SK-N-SH treated with all-trans-retinoic acid at 6 μM for 48 hours (cell line): ENCODE measurements around the gene FJX1.

Source experiments
- CREB5 ChIP-seq: fragments of 250-450 bp; sonication (Bioruptor Pico); IDR thresholded peaks from 2 replicates; pipeline ENCODE4 v1.5.1; 2020; ENCODE audit warnings: low read depth, mild to moderate bottlenecking, moderate library complexity
- CSRNP3 ChIP-seq: fragments of 250-450 bp; sonication (Bioruptor Pico); IDR thresholded peaks from 2 replicates; pipeline ENCODE4 v1.5.1; 2021; ENCODE audit warnings: mild to moderate bottlenecking, moderate library complexity
- GLIS3 ChIP-seq: fragments of 250-450 bp; sonication (Bioruptor Pico); IDR thresholded peaks from 2 replicates; pipeline ENCODE4 v1.5.0; 2020; ENCODE audit warnings: mild to moderate bottlenecking, moderate library complexity
- OSR1 ChIP-seq: fragments of 250-450 bp; sonication (Bioruptor Pico); IDR thresholded peaks from 2 replicates; pipeline ENCODE4 v1.8.0; 2022; ENCODE audit warnings: moderate library complexity, mild to moderate bottlenecking, inconsistent platforms
- PATZ1 ChIP-seq: fragments of 250-450 bp; sonication (Bioruptor Pico); IDR thresholded peaks from 2 replicates; pipeline ENCODE4 v1.8.0; 2020; ENCODE audit warnings: mild to moderate bottlenecking, moderate library complexity, borderline replicate concordance
- PPARA ChIP-seq: fragments of 250-450 bp; sonication (Bioruptor Pico); IDR thresholded peaks from 2 replicates; pipeline ENCODE4 v1.5.0; 2020; ENCODE audit warnings: mild to moderate bottlenecking, borderline replicate concordance
- SNAI2 ChIP-seq: fragments of 250-450 bp; sonication (Bioruptor Pico); IDR thresholded peaks from 2 replicates; pipeline ENCODE4 v1.5.0; 2020; ENCODE audit warnings: mild to moderate bottlenecking, moderate library complexity
- TOX ChIP-seq: fragments of 250-450 bp; sonication (Bioruptor Pico); IDR thresholded peaks from 2 replicates; pipeline ENCODE4 v1.8.0; 2021; ENCODE audit warnings: mild to moderate bottlenecking, moderate library complexity, borderline replicate concordance
- ZFP3 ChIP-seq: fragments of 250-450 bp; sonication (Bioruptor Pico); IDR thresholded peaks from 2 replicates; pipeline ENCODE4 v1.5.0; 2020; ENCODE audit warnings: mild to moderate bottlenecking, moderate library complexity
- ZFP30 ChIP-seq: fragments of 450-650 bp; formaldehyde crosslinking; IDR thresholded peaks from 2 replicates; pipeline ENCODE4 v1.5.0; 2022; ENCODE audit warnings: mild to moderate bottlenecking, moderate library complexity

GRCh38 chr11:35580397-35580781 lies 37.9 kb upstream of the FJX1 start:
- TF ChIP-seq ZFP3 (CRISPR knock-in tag) (no peak), PPARA (CRISPR knock-in tag) (no peak), OSR1 (CRISPR knock-in tag) (no peak), CSRNP3 (CRISPR knock-in tag) (no peak), CREB5 (no peak), TOX (CRISPR knock-in tag) (no peak), GLIS3 (CRISPR knock-in tag) (no peak), ZFP30 (CRISPR knock-in tag) (no peak), PATZ1 (CRISPR knock-in tag) (no peak), SNAI2 (no peak)
